GM23338 (cell line): ENCODE measurements around the gene EXOC4. TPM values are rescaled to one million over a fixed set of nuclear protein-coding genes. Genes with fewer than 3 reads are reported as not detected.

Source experiments
- ATAC-seq: fragments of 200-7000 bp; cut with Tn5 transposase; 3 replicates; pipeline ENCODE4 v1.9.1; 2020
- DNase-seq: peaks from one replicate; pipeline ENCODE4 v3.0.0-alpha.2; 2015; ENCODE audit warnings: low spot score
- H2AFZ ChIP-seq: fragments of 200-600 bp; sonication (generic); 2 replicates; pipeline ENCODE4 v1.8.0; 2016; ENCODE audit warnings: antibody characterized with exemption, mild to moderate bottlenecking, moderate library complexity
- H3F3A ChIP-seq: fragments of 200-600 bp; sonication (generic); replicated peaks from 2 replicates; pipeline ENCODE4 v1.8.0; 2017; ENCODE audit warnings: antibody characterized with exemption, mixed run types, low read depth
- H3K27ac ChIP-seq: fragments of 200-600 bp; sonication (generic); 2 replicates; pipeline ENCODE4 v1.6.1; 2016; ENCODE audit warnings: low read depth
- H3K27me3 ChIP-seq: fragments of 200-600 bp; sonication (generic); 2 replicates; pipeline ENCODE4 v1.8.0; 2016; ENCODE audit warnings: mild to moderate bottlenecking, mixed run types, moderate library complexity; ENCODE audit not compliant: insufficient read depth
- H3K36me3 ChIP-seq: fragments of 200-600 bp; sonication (generic); 2 replicates; pipeline ENCODE4 v1.8.0; 2016; ENCODE audit warnings: mild to moderate bottlenecking; ENCODE audit not compliant: insufficient read depth
- H3K4me1 ChIP-seq: fragments of 200-600 bp; sonication (generic); 2 replicates; pipeline ENCODE4 v1.8.0; 2016; ENCODE audit warnings: mild to moderate bottlenecking, moderate library complexity; ENCODE audit not compliant: insufficient read depth
- H3K4me2 ChIP-seq: fragments of 200-600 bp; sonication (generic); 2 replicates; pipeline ENCODE4 v1.7.1; 2017; ENCODE audit warnings: mixed run types
- H3K4me3 ChIP-seq: fragments of 200-600 bp; sonication (generic); 2 replicates; pipeline ENCODE4 v1.6.1; 2016; ENCODE audit warnings: mixed run types
- H3K79me2 ChIP-seq: fragments of 200-600 bp; sonication (generic); replicated peaks from 2 replicates; pipeline ENCODE4 v1.8.0; 2017; ENCODE audit warnings: mild to moderate bottlenecking; ENCODE audit not compliant: insufficient read depth
- H3K9me2 ChIP-seq: fragments of 200-600 bp; sonication (generic); 2 replicates; pipeline ENCODE4 v1.8.0; 2017; ENCODE audit not compliant: insufficient read depth
- H4K20me1 ChIP-seq: fragments of 200-600 bp; sonication (generic); replicated peaks from 2 replicates; pipeline ENCODE4 v1.8.0; 2017; ENCODE audit warnings: mild to moderate bottlenecking; ENCODE audit not compliant: insufficient read depth
- H3K27ac Mint-ChIP-seq: 2 replicates; pipeline ENCODE4 v1.8.0; 2020; ENCODE audit warnings: inconsistent platforms, mild to moderate bottlenecking, moderate library complexity, mixed read lengths
- H3K27me3 Mint-ChIP-seq: 3 replicates; pipeline ENCODE4 v1.8.0; 2022; ENCODE audit warnings: low read depth, mild to moderate bottlenecking, moderate library complexity, mixed read lengths, inconsistent platforms; ENCODE audit not compliant: insufficient read depth, poor library complexity
- H3K36me3 Mint-ChIP-seq: 3 replicates; pipeline ENCODE4 v1.8.0; 2021; ENCODE audit warnings: low read depth, mild to moderate bottlenecking, inconsistent platforms, moderate library complexity, mixed read lengths
- H3K4me1 Mint-ChIP-seq: 3 replicates; pipeline ENCODE4 v1.8.0; 2020; ENCODE audit warnings: mild to moderate bottlenecking, inconsistent platforms, mixed read lengths
- H3K4me3 Mint-ChIP-seq: 3 replicates; pipeline ENCODE4 v1.8.0; 2021; ENCODE audit warnings: moderate library complexity, mild to moderate bottlenecking, inconsistent platforms, mixed read lengths
- H3K9me3 Mint-ChIP-seq: 3 replicates; pipeline ENCODE4 v1.8.0; 2020; ENCODE audit warnings: moderate library complexity, mild to moderate bottlenecking, inconsistent platforms, mixed read lengths
- CREB1 ChIP-seq: fragments of 250-450 bp; sonication (Bioruptor Pico); IDR thresholded peaks from 2 replicates; pipeline ENCODE4 v1.5.0; 2020; ENCODE audit warnings: low read depth, mild to moderate bottlenecking, moderate library complexity
- EZH2 ChIP-seq: fragments of 200-600 bp; sonication (generic); IDR thresholded peaks from one replicate; pipeline ENCODE4 v1.8.0; 2017; ENCODE audit warnings: antibody characterized with exemption, mild to moderate bottlenecking, low read depth; ENCODE audit not compliant: unreplicated experiment
- EZH2phosphoT487 ChIP-seq: fragments of 200-600 bp; sonication (generic); IDR thresholded peaks from one replicate; pipeline ENCODE4 v1.8.1; 2018; ENCODE audit warnings: antibody characterized with exemption; ENCODE audit not compliant: unreplicated experiment
- JUNB ChIP-seq: IDR thresholded peaks from one replicate; pipeline ENCODE4 v1.6.1; 2016; ENCODE audit warnings: antibody characterized with exemption; ENCODE audit not compliant: unreplicated experiment
- NANOG ChIP-seq: IDR thresholded peaks from 2 replicates; pipeline ENCODE4 v1.6.1; 2016; ENCODE audit warnings: antibody characterized with exemption, borderline replicate concordance
- POLR2AphosphoS5 ChIP-seq: IDR thresholded peaks from 2 replicates; pipeline ENCODE4 v1.6.1; 2016; ENCODE audit warnings: antibody characterized with exemption, low read depth
- STAT1 ChIP-seq: IDR thresholded peaks from one replicate; pipeline ENCODE4 v1.6.1; 2016; ENCODE audit warnings: antibody characterized with exemption; ENCODE audit not compliant: unreplicated experiment
- ZNF114 ChIP-seq: fragments of 250-450 bp; sonication (Bioruptor Pico); IDR thresholded peaks from 2 replicates; pipeline ENCODE4 v1.5.0; 2020; ENCODE audit warnings: mild to moderate bottlenecking, moderate library complexity
- ZNF331 ChIP-seq: fragments of 250-450 bp; sonication (Bioruptor Pico); IDR thresholded peaks from 2 replicates; pipeline ENCODE4 v1.5.0; 2020; ENCODE audit warnings: low read depth, mild to moderate bottlenecking, moderate library complexity
- polyA plus RNA-seq: library from polyadenylated mRNA; unstranded; fragments of >200 nt; fragmentation: Nextera tagmentation; extraction: Ambion mirVana; gene quantifications from 2 replicates; pipeline ENCODE4 v1.2.1, GENCODE V29; 2016
- total RNA-seq: library from RNA; depleted of rRNA; stranded (reverse); fragments of >200 nt; shearing (Covaris generic); gene quantifications from 2 replicates; pipeline ENCODE4 v1.2.3, GENCODE V29; 2014
- TF ChIP-seq, protein P1 (sequence below), 2 experiments: fragments of 200-600 bp in 1 of 2; sonication (generic) in 1 of 2; conservative IDR thresholded peaks; 2 replicates each; pipeline versions ENCODE4 v1.5.1 to v1.6.1; 2016 to 2017; ENCODE audit warnings: antibody characterized with exemption in 2 of 2, low read depth in 2 of 2, mild to moderate bottlenecking in 2 of 2, moderate library complexity in 1 of 2
- TF ChIP-seq, protein P2 (sequence below): IDR thresholded peaks from 2 replicates; pipeline ENCODE4 v1.6.1; 2016; ENCODE audit warnings: antibody characterized with exemption
- TF ChIP-seq, protein P3 (sequence below): fragments of 250-450 bp; sonication (Bioruptor Pico); IDR thresholded peaks from 2 replicates; pipeline ENCODE4 v1.5.0; 2020; ENCODE audit warnings: mild to moderate bottlenecking, moderate library complexity
- TF ChIP-seq, protein P4 (sequence below): IDR thresholded peaks from one replicate; pipeline ENCODE4 v1.6.1; 2018; ENCODE audit warnings: antibody characterized with exemption; ENCODE audit not compliant: unreplicated experiment

The EXOC4 gene
- total and polyA plus RNA-seq, 2 experiments from 2014 or later, result 37.5 to 52.7 TPM

DNA sequence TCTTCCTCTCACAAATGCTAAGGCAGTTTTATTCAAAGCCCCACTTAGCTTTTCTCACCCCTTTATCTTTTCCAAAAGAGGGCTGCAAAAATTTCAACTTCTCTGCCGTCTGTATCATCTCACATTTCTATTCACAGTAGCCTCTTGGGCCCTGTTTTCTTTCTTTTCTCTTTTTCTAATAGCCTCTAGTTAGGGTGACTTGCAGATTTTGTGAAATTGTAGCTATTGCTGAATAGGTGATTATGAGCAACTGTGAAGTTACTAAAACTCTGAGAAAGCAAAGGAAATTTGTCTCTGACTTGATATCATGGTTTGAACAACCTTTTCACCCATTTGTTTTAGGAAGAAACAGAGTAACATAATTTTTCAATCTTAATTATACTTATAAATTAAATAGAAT, 29.2 kb downstream of the EXOC4 start:
- Mint-ChIP-seq H3K27me3 (no peaks in the 10 kb centered on the region), H3K4me3 (no peak overlapping the region), H3K36me3 (peaks cover 21% of the 10 kb centered on the region), H3K4me1 (no peaks in the 10 kb centered on the region; the same call in 2 of the 3 replicates), H3K27ac (peak overlapping the region; percentile 64), H3K9me3 (no peaks in the 10 kb centered on the region)
- Histone ChIP-seq H3K9me2 (no peaks in the 10 kb centered on the region), H3K79me2 (0 out of 2 replicates have a peak, but pooled peaks cover 10% of the 10 kb centered on the region), H3K36me3 (no peaks in the 10 kb centered on the region), H3K27ac (no peak overlapping the region), H3K4me3 (no peak overlapping the region), H4K20me1 (peaks cover 6% of the 10 kb centered on the region; the same call in 1 of the 2 replicates), H3K27me3 (no peaks in the 10 kb centered on the region), H3K4me1 (no peaks in the 10 kb centered on the region), H3F3A (no peaks in the 10 kb centered on the region), H2AFZ (no peak overlapping the region), H3K4me2 (no peak overlapping the region)
- no peak for ATAC-seq
- TF ChIP-seq POLR2AphosphoS5 (no peak), JUNB (no peak), NANOG (no peak), STAT1 (no peak), ZNF114 (no peak), ZNF331 (CRISPR knock-in tag) (no peak), EZH2phosphoT487 (no peak), EZH2 (no peak), CREB1 (CRISPR knock-in tag) (no peak)
- TF ChIP-seq, protein P1, sequence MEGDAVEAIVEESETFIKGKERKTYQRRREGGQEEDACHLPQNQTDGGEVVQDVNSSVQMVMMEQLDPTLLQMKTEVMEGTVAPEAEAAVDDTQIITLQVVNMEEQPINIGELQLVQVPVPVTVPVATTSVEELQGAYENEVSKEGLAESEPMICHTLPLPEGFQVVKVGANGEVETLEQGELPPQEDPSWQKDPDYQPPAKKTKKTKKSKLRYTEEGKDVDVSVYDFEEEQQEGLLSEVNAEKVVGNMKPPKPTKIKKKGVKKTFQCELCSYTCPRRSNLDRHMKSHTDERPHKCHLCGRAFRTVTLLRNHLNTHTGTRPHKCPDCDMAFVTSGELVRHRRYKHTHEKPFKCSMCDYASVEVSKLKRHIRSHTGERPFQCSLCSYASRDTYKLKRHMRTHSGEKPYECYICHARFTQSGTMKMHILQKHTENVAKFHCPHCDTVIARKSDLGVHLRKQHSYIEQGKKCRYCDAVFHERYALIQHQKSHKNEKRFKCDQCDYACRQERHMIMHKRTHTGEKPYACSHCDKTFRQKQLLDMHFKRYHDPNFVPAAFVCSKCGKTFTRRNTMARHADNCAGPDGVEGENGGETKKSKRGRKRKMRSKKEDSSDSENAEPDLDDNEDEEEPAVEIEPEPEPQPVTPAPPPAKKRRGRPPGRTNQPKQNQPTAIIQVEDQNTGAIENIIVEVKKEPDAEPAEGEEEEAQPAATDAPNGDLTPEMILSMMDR (conservative IDR thresholded peaks at IDR 0.05; ENCODE audit: low read depth in 2 of 2), result no peak
- TF ChIP-seq, protein P2, sequence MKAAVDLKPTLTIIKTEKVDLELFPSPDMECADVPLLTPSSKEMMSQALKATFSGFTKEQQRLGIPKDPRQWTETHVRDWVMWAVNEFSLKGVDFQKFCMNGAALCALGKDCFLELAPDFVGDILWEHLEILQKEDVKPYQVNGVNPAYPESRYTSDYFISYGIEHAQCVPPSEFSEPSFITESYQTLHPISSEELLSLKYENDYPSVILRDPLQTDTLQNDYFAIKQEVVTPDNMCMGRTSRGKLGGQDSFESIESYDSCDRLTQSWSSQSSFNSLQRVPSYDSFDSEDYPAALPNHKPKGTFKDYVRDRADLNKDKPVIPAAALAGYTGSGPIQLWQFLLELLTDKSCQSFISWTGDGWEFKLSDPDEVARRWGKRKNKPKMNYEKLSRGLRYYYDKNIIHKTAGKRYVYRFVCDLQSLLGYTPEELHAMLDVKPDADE, result no peak
- TF ChIP-seq, protein P3, sequence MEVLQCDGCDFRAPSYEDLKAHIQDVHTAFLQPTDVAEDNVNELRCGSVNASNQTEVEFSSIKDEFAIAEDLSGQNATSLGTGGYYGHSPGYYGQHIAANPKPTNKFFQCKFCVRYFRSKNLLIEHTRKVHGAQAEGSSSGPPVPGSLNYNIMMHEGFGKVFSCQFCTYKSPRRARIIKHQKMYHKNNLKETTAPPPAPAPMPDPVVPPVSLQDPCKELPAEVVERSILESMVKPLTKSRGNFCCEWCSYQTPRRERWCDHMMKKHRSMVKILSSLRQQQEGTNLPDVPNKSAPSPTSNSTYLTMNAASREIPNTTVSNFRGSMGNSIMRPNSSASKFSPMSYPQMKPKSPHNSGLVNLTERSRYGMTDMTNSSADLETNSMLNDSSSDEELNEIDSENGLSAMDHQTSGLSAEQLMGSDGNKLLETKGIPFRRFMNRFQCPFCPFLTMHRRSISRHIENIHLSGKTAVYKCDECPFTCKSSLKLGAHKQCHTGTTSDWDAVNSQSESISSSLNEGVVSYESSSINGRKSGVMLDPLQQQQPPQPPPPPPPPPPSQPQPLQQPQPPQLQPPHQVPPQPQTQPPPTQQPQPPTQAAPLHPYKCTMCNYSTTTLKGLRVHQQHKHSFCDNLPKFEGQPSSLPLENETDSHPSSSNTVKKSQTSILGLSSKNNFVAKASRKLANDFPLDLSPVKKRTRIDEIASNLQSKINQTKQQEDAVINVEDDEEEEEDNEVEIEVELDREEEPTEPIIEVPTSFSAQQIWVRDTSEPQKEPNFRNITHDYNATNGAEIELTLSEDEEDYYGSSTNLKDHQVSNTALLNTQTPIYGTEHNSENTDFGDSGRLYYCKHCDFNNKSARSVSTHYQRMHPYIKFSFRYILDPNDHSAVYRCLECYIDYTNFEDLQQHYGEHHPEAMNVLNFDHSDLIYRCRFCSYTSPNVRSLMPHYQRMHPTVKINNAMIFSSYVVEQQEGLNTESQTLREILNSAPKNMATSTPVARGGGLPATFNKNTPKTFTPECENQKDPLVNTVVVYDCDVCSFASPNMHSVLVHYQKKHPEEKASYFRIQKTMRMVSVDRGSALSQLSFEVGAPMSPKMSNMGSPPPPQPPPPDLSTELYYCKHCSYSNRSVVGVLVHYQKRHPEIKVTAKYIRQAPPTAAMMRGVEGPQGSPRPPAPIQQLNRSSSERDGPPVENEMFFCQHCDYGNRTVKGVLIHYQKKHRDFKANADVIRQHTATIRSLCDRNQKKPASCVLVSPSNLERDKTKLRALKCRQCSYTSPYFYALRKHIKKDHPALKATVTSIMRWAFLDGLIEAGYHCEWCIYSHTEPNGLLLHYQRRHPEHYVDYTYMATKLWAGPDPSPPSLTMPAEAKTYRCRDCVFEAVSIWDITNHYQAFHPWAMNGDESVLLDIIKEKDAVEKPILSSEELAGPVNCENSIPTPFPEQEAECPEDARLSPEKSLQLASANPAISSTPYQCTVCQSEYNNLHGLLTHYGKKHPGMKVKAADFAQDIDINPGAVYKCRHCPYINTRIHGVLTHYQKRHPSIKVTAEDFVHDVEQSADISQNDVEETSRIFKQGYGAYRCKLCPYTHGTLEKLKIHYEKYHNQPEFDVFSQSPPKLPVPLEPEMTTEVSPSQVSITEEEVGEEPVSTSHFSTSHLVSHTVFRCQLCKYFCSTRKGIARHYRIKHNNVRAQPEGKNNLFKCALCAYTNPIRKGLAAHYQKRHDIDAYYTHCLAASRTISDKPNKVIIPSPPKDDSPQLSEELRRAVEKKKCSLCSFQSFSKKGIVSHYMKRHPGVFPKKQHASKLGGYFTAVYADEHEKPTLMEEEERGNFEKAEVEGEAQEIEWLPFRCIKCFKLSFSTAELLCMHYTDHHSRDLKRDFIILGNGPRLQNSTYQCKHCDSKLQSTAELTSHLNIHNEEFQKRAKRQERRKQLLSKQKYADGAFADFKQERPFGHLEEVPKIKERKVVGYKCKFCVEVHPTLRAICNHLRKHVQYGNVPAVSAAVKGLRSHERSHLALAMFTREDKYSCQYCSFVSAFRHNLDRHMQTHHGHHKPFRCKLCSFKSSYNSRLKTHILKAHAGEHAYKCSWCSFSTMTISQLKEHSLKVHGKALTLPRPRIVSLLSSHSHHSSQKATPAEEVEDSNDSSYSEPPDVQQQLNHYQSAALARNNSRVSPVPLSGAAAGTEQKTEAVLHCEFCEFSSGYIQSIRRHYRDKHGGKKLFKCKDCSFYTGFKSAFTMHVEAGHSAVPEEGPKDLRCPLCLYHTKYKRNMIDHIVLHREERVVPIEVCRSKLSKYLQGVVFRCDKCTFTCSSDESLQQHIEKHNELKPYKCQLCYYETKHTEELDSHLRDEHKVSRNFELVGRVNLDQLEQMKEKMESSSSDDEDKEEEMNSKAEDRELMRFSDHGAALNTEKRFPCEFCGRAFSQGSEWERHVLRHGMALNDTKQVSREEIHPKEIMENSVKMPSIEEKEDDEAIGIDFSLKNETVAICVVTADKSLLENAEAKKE (CRISPR knock-in tag), result no peak
- TF ChIP-seq, protein P4, sequence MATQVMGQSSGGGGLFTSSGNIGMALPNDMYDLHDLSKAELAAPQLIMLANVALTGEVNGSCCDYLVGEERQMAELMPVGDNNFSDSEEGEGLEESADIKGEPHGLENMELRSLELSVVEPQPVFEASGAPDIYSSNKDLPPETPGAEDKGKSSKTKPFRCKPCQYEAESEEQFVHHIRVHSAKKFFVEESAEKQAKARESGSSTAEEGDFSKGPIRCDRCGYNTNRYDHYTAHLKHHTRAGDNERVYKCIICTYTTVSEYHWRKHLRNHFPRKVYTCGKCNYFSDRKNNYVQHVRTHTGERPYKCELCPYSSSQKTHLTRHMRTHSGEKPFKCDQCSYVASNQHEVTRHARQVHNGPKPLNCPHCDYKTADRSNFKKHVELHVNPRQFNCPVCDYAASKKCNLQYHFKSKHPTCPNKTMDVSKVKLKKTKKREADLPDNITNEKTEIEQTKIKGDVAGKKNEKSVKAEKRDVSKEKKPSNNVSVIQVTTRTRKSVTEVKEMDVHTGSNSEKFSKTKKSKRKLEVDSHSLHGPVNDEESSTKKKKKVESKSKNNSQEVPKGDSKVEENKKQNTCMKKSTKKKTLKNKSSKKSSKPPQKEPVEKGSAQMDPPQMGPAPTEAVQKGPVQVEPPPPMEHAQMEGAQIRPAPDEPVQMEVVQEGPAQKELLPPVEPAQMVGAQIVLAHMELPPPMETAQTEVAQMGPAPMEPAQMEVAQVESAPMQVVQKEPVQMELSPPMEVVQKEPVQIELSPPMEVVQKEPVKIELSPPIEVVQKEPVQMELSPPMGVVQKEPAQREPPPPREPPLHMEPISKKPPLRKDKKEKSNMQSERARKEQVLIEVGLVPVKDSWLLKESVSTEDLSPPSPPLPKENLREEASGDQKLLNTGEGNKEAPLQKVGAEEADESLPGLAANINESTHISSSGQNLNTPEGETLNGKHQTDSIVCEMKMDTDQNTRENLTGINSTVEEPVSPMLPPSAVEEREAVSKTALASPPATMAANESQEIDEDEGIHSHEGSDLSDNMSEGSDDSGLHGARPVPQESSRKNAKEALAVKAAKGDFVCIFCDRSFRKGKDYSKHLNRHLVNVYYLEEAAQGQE, result no peak
- DNase-seq, result no peak
